Activated T-cell treated with anti-CD3 and anti-CD28 coated beads, Interleukin-2, amount 50 U/mL, for 24 hours (primary cell): ENCODE results near the gene SEC23IP.
A peak's percentile ranks its signal among the peaks of the same experiment; 100 is the strongest.
"Not testable (repeated sequence)": the region's sequence is repeated elsewhere in the genome, so short reads cannot be mapped to it uniquely, and the experiment has no call there.

Source experiments
- DNase-seq: peaks from one replicate; pipeline ENCODE4 v3.0.0-alpha.2; 2020
- H3K27ac Mint-ChIP-seq: 2 replicates; pipeline ENCODE4 v1.8.0; 2020; ENCODE audit warnings: mild to moderate bottlenecking, mixed read lengths
- H3K27me3 Mint-ChIP-seq: 2 replicates; pipeline ENCODE4 v1.8.0; 2020; ENCODE audit warnings: mixed read lengths
- H3K36me3 Mint-ChIP-seq: 2 replicates; pipeline ENCODE4 v1.8.0; 2020; ENCODE audit warnings: low read depth, mixed read lengths
- H3K4me1 Mint-ChIP-seq: 2 replicates; pipeline ENCODE4 v1.8.0; 2020; ENCODE audit warnings: low read depth, mixed read lengths
- H3K4me3 Mint-ChIP-seq: 2 replicates; pipeline ENCODE4 v1.8.0; 2020; ENCODE audit warnings: mild to moderate bottlenecking, moderate library complexity, mixed read lengths
- H3K9me3 Mint-ChIP-seq: 2 replicates; pipeline ENCODE4 v1.8.0; 2020; ENCODE audit warnings: mixed read lengths

The SEC23IP gene

DNA sequence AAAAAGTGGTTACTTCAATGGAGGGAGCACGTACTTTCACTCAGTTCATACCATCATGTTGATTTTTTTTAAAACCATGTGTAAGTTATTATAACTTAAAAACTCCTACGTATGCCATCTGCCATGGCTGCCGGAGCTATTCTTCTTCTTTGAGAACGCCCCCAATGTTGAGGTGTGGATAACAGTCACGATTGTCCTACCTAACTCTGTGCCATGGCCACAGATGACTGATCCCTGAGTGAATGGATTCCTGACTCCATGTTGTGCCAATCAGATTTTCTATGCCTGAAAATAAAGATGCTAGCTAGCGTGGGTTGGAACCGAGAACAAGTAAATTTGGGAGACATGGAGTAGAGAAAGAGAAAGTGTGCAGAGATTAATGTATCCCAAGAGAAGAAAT is 25.2 kb upstream of the SEC23IP start:
- peaks cover 73% of the 10 kb centered on the region for H3K36me3 Mint-ChIP-seq
- no peaks in the 10 kb centered on the region for H3K27me3 Mint-ChIP-seq
- H3K9me3 Mint-ChIP-seq: no peaks in the 10 kb centered on the region
- DNase-seq: no peak
- H3K27ac Mint-ChIP-seq: no peak overlapping the region
- no peak overlapping the region for H3K4me3 Mint-ChIP-seq
- peaks cover 65% of the 10 kb centered on the region for H3K4me1 Mint-ChIP-seq

DNA sequence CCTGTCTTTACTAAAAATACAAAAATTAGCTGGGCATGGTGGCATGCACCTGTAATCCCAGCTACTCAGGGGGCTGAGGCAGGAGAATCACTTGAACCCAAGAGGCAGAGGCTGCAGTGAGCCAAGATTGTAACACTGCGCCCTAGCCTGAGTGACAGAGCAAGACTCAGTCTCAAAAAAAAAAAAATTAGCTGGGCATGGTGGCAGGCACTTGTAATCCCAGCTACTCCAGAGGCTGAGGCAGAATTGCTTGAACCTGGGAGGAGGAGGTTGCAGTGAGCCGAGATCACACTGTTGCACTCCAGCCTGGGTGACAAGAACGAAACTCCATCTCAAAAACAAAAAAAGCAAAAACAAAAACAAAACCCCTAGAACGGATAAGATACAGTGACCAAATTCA is 23.1 kb upstream of the SEC23IP start:
- H3K27me3 Mint-ChIP-seq, H3K9me3 Mint-ChIP-seq, DNase-seq: not testable (repeated sequence)
- Mint-ChIP-seq H3K4me1 (peaks cover 60% of the 10 kb centered on the region), H3K36me3 (peaks cover 59% of the 10 kb centered on the region), H3K4me3 (peak overlapping the region; percentile 91), H3K27ac (peak overlapping the region; percentile 47)

DNA sequence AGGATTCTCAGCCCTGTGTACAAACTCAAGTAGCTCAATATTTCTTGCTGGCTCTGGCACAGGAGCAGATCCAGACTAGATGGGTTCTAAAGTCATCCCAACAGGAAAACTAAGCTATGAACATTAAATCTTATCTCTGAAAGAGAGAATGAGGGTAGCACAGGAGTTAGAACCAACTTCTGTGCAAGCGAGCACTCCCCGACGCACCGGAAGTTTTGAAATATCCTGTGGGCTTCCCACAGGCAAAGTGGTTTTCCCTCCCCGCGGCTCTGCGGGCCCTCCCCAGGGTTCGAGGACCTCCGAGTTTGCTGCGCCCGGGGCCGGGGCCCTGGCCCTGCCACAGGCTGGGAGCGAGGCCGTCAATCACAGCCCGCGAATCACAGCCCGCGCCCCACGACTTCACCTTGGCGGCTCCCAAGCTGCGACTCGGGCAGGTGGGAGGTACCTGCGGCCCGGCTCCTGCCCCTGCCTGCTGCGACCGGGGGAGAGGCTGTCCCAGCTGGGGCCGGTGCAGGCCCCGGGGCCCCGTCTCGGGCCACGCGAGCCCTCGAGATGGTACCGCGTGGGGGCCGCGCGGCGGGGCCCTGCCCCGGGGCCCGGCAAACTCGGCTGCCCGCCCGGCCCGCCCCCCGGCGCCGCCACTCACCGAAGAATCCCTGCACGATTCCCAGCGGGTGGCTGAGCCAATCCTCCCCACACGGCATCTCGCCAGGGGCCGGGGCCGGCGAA is 20.5 kb upstream of the SEC23IP start:
- H3K27ac Mint-ChIP-seq: peak overlapping the region; percentile 95
- H3K4me3 Mint-ChIP-seq: peak overlapping the region; percentile 91
- H3K27me3 Mint-ChIP-seq: no peaks in the 10 kb centered on the region
- peaks cover 43% of the 10 kb centered on the region for H3K4me1 Mint-ChIP-seq
- peaks cover 36% of the 10 kb centered on the region for H3K36me3 Mint-ChIP-seq
- peak; percentile 77 for DNase-seq
- no peaks in the 10 kb centered on the region for H3K9me3 Mint-ChIP-seq

GRCh38 chr10:119872610-119872859 is 20.0 kb upstream of the SEC23IP start, which contains the start of gene MCMBP:
MCMBP (minus strand) TSS chr10:119872843; CDS start chr10:119872584, 259 bp downstream.
- Mint-ChIP-seq H3K4me1 (peaks cover 41% of the 10 kb centered on the region), H3K4me3 (peak within 1 kb of the TSS; percentile 91), H3K27ac (peak within 1 kb of the TSS; percentile 95), H3K36me3 (peaks cover 32% of the 10 kb centered on the region), H3K9me3 (no peaks in the 10 kb centered on the region), H3K27me3 (no peaks in the 10 kb centered on the region)
- DNase-seq: no peak

DNA sequence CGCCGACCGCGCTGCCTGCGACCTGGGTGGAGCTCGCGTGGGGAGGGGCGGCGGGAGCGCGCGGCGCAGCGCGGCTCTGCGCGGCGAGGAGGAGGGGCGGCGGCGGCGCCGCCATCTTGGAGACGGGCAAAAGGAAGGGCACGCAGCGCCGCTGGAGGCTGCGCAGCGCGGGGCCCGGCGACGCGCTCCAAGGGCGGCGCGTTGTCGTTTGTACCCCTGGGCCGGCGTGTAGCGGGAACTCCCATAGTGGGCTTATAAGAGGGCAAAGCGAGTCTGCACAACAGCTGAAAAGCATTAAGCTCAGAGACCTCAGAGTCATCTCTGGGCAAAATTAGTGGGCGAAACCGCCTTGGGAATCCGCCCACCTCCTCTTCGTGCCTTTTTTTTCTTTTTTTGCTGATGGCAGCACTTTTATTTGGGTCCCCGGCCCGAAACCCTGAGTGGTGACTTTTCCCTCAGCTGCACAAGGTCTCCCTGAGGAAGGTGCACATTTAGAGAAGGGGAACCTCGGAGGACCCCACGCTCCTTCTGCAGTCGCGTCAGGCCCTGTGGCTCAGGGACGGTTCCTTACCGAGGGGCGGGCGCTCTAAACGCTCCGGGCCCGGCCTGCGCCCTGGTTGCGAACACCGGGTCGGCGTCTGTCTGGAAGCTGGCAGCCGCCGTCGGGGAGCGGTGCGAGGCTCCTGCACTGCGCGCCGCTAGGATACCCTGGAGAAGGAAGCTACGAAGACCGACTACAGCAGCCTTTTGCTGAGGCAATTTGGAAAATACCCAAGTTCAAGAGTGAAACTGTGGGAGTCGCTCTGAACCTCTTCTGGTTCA is 19.5 kb upstream of the SEC23IP start:
- H3K4me1 Mint-ChIP-seq: peaks cover 38% of the 10 kb centered on the region
- peaks cover 30% of the 10 kb centered on the region for H3K36me3 Mint-ChIP-seq
- H3K4me3 Mint-ChIP-seq: peak overlapping the region; percentile 83
- peak; percentile 93 for DNase-seq
- peak overlapping the region; percentile 93 for H3K27ac Mint-ChIP-seq
- H3K27me3 Mint-ChIP-seq: no peaks in the 10 kb centered on the region
- no peaks in the 10 kb centered on the region for H3K9me3 Mint-ChIP-seq

DNA sequence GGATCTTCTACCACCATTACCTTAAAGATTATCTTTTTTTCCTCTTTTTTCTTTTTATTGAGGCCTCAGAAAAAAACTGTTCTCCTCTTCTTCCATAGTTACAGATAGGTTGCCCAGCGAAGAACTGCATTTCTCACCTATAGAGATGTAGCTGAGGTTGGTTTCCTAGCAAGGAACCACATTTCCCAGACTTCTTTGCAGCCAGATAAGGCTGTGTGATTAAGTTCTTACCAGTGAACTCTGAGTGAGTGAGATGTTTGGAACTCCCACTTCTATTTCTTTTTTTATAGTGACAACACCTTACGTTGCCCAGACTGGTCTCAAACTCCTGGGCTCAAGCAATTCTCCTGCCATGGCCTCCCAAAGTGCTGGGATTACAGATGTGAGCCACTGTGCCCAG is 14.0 kb upstream of the SEC23IP start:
- Mint-ChIP-seq H3K9me3 (no peaks in the 10 kb centered on the region), H3K4me3 (no peak overlapping the region), H3K36me3 (no peaks in the 10 kb centered on the region), H3K27ac (no peak overlapping the region), H3K4me1 (peaks cover 10% of the 10 kb centered on the region), H3K27me3 (no peaks in the 10 kb centered on the region)
- DNase-seq: no peak

GRCh38 chr10:119883901-119884611 is 8.5 kb upstream of the SEC23IP start:
- H3K4me1 Mint-ChIP-seq, DNase-seq, H3K9me3 Mint-ChIP-seq, H3K27ac Mint-ChIP-seq, H3K27me3 Mint-ChIP-seq, H3K4me3 Mint-ChIP-seq, H3K36me3 Mint-ChIP-seq: not testable (repeated sequence)

DNA sequence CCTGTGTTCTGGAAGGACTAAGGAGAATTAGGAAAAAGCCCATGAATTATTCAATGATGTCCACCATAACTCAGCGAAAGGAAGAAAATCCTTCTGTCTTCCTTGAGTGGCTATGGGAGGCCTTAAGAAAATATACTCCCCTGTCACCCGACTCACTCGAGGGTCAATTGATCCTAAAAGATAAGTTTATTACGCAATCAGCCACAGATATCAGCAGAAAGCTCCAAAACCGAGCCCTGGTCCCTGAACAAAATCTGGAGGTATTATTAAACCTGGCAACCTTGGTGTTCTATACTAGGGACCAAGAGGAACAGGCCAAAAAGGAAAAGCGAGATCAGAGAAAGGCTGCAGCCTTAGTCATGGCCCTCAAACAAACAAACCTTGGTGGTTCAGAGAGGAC is 6.5 kb upstream of the SEC23IP start:
- H3K9me3 Mint-ChIP-seq, DNase-seq, H3K4me3 Mint-ChIP-seq, H3K4me1 Mint-ChIP-seq, H3K36me3 Mint-ChIP-seq, H3K27me3 Mint-ChIP-seq, H3K27ac Mint-ChIP-seq: not testable (repeated sequence)

DNA sequence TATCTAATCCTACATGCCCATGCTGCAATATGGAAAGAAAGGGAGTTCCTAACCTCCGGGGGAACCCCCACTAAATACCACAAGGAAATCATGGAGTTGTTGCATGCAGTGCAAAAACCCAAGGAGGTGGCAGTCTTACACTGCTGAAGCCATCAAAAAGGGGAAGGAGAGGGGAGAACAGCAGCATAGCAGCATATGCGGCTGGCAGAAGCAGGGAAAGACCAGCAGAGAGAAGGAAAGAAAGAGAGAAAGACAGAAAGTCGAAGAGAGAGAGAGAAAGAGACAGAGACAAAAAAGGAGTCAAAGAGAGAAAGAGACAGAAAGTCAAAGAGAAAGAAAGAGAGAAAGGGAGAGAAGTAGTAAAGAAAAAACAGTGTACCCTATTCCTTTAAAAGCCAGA is 3.8 kb upstream of the SEC23IP start:
- DNase-seq, H3K9me3 Mint-ChIP-seq, H3K27ac Mint-ChIP-seq, H3K4me3 Mint-ChIP-seq, H3K27me3 Mint-ChIP-seq, H3K4me1 Mint-ChIP-seq: not testable (repeated sequence)
- H3K36me3 Mint-ChIP-seq: peaks cover 13% of the 10 kb centered on the region

DNA sequence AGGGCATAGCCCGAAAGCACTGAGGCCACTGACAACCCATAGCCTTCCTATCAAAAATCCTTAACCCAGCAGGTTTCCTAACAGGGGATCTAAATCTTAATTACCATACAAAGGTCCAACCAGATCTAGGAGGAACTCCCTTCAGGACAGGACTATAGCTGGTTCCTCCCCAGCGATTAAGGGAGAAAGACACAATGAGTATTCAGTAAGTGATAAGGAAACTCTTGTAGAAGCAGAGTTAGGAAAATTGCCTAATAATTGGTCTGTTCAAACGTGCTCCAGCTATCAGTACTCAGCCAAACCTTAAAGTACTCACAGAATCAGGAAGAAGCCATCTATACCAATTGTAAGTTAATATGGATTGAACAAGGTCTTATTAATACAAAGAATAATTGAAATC is 3.3 kb upstream of the SEC23IP start:
- H3K27ac Mint-ChIP-seq, H3K27me3 Mint-ChIP-seq, DNase-seq, H3K4me3 Mint-ChIP-seq, H3K9me3 Mint-ChIP-seq: not testable (repeated sequence)
- H3K4me1 Mint-ChIP-seq: peaks cover 15% of the 10 kb centered on the region
- peaks cover 18% of the 10 kb centered on the region for H3K36me3 Mint-ChIP-seq

DNA sequence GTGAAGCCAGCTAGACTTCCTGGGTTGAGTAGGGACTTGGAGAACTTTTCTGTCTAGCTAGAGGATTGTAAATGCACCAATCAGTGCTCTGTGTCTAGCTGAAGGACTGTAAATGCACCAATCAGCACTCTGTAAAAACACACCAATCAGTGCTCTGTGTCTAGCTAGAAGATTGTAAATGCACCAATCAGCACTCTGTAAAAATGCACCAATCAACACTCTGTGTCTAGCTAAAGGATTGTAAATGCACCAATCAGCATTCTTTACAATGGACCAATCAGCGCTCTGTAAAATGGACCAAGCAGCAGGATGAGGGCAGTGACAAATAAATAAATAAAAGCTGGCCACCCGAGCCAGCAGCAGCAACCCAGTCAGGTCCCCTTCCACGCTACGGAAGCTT is 2.2 kb upstream of the SEC23IP start:
- H3K27ac Mint-ChIP-seq, DNase-seq, H3K4me3 Mint-ChIP-seq, H3K27me3 Mint-ChIP-seq, H3K9me3 Mint-ChIP-seq: not testable (repeated sequence)
- peaks cover 25% of the 10 kb centered on the region for H3K4me1 Mint-ChIP-seq
- H3K36me3 Mint-ChIP-seq: peaks cover 28% of the 10 kb centered on the region

DNA sequence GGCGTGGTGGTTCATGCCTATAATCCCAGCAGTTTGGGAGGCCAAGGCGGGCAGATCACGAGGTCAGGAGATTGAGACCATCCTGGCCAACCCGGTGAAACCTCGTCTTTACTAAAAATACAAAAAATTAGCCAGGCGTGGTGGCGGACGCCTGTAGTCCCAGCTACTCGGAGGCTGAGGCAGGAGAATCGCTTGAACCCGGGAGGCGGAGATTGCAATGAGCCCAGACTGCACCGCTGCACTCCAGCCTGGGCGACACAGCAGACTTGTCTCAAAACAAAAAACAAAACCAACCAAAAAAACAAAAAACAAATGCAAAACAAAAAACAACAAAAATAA is 712 bp upstream of the SEC23IP start:
- not testable (repeated sequence) for DNase-seq, H3K27me3 Mint-ChIP-seq, H3K9me3 Mint-ChIP-seq
- peaks cover 42% of the 10 kb centered on the region for H3K36me3 Mint-ChIP-seq
- H3K4me1 Mint-ChIP-seq: peaks cover 40% of the 10 kb centered on the region
- H3K27ac Mint-ChIP-seq: peak overlapping the region; percentile 95
- H3K4me3 Mint-ChIP-seq: peak overlapping the region; percentile 91

DNA sequence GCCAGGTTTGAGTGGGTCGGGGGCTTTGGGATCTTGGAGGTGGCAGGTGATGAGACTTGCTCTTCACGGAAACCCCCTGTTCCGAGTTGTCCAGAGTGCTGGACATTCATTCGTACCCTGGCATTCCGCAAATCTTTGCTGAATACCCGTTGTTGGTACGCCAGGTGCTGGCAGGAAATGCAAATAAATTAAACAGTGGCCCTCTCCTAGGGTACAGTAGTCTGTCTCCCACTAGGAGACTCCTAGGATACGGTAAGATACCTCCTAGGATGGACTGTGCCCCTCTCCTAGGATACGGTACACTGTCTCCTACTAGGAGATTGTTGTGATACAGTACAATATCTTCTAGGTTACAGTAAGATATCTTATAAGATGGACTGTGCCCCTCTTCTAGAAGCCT is 544 bp downstream of the SEC23IP start:
- Mint-ChIP-seq H3K4me3 (peak overlapping the region; percentile 91), H3K27ac (peak overlapping the region; percentile 95), H3K9me3 (peaks cover 5% of the 10 kb centered on the region), H3K27me3 (no peaks in the 10 kb centered on the region), H3K4me1 (peaks cover 47% of the 10 kb centered on the region), H3K36me3 (peaks cover 50% of the 10 kb centered on the region)
- DNase-seq: peak; percentile 35

- peak overlapping the region; percentile 95 for H3K27ac Mint-ChIP-seq
- peaks cover 58% of the 10 kb centered on the region for H3K36me3 Mint-ChIP-seq
- H3K27me3 Mint-ChIP-seq: no peaks in the 10 kb centered on the region
- peaks cover 53% of the 10 kb centered on the region for H3K4me1 Mint-ChIP-seq
- peak overlapping the region; percentile 91 for H3K4me3 Mint-ChIP-seq
- DNase-seq: no peak
- H3K9me3 Mint-ChIP-seq: peaks cover 5% of the 10 kb centered on the region
Measured at GRCh38 chr10:119893845-119894427, 1.4 kb downstream of the SEC23IP start.
